HG02852 (cell line): ENCODE measurements around the gene HLA-DMA.

Experiments used
- ATAC-seq: cut with Tn5 transposase; IDR thresholded peaks from one replicate; pipeline ENCODE4 v1.9.1; 2021; ENCODE audit warnings: mild to moderate bottlenecking, moderate library complexity; ENCODE audit not compliant: unreplicated experiment

HLA-DMA gene

DNA sequence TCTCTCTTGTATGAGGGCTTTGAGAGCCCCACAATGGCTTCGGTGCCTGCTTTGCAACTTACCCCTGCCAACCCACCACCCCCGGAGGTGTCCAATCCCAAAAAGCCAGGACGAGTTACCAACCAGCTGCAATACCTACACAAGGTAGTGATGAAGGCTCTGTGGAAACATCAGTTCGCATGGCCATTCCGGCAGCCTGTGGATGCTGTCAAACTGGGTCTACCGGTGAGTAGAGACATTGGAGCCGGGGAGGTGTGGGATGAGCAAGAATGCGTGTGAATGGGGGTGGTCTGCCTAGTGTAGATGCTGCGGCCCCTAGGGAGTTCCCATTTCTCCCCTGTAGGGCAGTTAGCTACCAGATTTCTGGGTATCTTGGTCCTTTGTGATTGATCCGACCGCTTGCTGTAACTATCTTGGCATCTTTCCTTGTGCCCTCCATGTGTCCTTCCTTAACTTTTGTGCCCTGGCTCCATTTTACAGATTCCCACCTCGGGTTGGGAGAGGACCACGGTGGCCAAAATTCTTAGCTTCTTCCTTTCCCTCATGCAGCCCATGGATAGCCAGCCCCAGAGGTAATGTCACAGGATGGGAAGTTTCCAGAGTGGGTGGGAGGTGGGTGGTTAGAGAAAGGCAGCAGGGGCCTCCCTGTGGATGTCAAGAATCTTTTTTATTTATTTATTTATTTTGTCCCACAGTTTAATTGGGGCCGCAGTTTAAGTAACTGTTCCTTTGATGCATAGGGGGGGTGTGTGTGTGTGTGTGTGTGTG lies 21.8 kb upstream of the HLA-DMA start:
- no peak for ATAC-seq

DNA sequence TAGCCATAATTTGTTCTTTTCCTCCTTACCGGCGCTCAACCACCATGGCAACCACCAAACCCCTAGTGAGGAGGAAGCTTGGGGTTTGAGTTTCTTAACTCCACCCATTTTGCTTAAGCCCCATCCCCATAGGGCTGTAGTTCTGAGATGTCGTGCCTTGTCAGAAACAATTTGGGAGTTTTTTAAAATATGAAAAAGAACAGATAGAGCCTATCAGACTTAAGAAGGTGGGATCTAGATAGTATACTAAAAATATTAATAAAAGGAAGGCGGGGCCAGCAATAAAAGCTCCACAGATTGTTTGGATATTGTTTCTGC lies 21.1 kb upstream of the HLA-DMA start:
- no peak for ATAC-seq

DNA sequence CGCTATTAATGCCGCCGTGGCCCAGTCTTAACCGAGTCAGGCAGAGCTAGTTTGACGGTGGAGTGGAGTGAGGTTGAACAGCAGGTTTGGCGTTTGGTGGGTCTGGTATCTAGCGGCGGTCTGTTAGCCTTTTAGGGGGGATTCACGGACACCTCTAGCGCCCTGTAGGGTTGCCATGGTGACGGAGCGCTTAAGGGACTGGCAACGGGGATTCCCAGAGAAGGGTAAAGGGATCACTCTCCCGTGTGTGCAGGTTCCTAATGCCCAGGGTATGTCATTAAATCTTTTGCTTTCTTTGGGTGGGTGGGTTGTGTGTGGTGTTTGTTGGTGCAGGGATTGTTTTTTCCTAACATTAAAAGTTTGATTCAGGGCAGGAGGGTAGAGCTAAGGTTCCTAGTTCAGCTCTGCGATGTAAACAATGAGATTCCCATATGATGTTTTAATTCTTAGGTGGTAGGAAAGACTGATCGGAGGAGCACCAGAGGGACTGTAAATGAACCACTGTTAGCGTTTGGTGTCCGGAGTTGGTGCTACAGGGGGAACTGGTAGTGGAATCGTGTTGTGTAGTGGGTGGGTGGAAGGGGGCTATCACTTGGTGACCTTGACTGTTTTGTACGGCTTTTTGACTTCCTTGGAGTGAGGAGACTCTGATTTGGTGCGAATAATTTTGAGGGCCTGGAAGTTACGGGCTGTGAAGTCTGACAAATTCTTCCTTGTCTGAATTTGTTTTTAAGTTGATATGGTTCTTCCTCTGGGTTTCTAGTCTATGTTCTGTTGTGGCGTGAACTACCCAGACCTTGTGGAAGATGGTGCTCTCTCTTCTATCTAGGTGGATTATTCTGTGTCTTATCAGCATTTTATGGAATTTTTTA lies 20.5 kb upstream of the HLA-DMA start:
- no peak for ATAC-seq

DNA sequence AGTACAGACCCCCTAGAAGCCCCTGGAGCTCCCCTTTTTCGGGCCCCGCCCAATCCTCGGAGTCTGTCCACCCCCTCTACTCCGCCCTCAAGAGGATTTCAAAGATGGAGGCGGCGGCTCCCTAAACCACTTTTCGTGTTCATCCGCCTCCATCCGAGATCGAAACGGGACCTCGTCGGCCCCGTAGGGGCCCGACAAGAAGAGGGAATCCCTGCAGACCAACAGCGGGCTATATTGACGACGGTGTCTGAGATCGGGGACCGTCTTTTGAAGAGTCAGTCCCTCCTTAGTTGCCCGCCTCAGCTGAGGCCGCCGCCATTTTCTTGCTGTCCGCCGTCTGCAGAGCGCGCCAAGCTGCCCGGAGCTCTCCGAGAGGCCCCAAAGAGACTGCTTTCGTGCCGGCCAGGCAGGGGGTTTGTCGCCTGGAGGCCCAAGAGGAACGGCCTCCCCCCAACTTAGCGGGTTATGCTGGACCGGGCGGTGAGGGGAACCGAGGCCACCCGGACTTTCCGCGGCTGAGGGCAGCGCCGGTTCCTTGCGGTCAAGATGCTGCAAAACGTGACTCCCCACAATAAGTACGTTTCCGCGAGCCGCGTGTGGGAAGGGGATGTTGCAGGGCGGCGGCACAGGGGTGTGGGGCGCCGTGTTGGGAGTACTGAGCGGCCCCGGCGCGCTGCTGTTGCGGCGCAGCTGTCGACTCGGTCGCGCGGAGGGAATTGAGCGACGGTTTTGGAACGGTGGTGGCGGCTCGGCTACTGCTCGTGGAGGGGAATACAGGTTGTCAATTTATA lies 19.7 kb upstream of the HLA-DMA start:
- no peak for ATAC-seq

DNA sequence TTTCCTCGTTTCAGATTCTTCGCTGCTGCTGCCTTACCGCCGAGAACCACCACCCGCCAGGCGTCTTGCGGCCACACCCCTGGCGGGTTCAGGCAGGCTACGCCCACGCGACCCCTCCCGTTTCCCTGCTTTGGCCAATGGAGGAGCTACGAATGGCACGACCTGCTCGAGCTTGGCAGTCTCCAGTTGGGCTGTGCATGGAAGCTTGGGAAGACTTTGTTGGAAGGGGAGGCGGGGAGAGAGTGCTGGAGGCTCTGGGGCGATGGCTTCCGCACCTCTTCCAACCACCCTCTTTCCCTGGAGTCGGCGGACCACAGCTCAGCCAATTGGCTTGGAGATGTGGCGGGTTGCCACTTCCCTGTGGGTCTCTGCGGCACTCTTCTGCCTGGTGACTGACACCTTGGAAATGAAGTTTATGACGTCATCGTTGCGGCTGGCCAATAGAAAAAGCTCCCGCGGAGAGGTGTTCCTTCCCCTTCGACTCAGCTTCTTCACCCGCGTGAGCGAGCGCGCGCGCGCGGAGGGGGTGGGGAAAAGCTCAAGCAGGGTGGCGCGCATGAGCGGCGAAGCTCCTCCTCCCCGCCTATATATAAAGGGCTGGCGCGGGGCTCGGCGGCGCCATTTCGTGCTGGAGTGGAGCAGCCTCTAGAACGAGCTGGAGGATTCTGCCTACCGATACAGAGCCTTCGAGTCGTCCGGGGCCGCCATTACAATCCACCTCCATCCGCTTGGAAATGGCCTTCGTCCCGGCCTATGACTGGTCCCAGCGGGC lies 18.9 kb upstream of the HLA-DMA start:
- ATAC-seq = peak; percentile 46

DNA sequence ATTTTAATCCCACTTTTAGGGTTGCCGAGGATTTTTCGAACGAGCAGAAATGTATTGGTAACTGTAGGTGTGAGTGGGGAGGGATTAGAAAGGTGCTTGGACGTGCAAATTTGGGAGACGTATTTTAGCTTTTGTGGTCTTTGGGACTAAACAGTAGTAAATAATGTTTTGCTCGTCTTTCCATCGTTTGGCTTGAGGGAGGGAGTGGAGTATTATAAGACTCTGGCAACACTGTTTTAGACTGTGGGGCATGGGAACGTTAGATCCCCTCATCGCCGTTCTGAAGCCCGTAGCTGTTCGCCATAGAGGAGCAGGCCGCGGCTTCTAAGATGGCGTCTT lies 18.3 kb upstream of the HLA-DMA start:
- no peak for ATAC-seq

DNA sequence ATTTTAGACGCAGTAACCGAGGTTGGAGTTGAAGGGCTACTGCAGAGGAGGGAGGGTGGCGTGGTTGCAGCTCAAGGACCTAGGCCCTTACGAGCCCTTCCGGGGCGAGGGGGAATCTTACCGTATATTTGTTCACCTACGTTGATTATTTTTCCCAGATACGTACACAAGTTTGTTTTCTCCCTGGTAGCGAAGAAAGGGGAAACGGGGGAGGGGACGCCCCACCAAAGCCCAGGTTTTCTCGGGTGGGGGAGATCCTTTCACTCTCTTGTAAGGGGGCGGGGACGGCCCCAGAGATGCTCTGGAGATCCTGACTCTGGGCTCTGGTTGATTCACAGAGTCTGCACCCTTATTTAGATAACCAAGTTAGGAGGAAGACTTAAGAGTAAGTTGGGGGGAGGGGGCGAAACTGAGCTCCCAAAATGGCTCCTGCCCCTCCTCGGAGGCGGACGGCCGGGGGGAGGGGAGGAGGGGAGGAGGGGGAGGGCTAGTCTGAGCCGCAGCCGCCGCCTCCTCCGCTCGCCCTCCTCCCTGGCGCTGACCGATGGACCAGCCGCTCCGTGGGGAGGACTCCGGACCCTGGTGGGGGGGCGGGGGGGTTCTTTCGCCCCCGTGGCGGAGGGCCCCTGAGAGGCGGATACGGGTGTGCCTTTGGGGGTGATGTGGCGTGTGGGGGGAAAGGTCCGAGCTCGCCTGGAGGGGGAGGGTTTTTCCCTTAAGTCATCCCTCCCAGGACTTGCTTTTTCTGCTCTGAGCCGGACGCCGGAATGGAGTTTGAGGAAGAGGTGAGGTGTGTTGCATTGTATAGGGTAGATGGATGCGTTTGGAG lies 17.7 kb upstream of the HLA-DMA start:
- ATAC-seq = no peak

DNA sequence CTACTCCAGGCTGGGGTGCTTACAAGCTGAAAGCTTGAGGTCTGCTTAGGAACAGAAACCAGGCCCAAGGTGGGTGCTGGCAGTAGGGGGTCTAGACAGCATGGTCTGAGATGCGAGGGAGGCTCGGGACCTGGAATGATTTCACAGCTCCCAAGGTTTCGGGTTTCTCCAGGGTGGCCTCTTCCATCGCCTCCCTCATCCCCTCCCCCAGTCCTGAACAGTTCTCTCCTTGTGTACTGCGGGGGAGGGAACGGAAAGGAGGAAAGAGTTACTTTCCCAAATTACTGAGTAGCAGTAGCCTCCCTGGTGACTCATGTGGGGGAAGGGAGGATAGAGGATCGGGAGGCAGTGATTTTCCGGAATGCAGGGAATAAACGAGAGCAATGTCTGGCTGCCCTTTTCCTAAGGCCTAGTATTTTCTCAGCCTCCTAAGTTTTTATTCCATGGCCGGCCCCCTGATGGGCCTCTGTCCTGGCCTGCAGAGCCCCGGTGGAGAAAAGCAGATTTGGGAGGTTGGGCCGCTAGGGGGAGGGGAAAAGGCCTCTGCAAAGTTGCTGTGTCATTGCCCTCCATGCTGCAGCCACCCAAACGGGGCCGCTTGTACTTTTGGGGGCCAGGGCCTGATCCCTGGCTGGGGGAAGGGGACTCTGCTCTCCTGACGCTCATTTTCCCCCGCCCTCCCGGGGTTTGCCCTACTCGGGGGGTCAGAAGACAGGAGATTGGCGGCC lies 17.0 kb upstream of the HLA-DMA start:
- no peak for ATAC-seq

DNA sequence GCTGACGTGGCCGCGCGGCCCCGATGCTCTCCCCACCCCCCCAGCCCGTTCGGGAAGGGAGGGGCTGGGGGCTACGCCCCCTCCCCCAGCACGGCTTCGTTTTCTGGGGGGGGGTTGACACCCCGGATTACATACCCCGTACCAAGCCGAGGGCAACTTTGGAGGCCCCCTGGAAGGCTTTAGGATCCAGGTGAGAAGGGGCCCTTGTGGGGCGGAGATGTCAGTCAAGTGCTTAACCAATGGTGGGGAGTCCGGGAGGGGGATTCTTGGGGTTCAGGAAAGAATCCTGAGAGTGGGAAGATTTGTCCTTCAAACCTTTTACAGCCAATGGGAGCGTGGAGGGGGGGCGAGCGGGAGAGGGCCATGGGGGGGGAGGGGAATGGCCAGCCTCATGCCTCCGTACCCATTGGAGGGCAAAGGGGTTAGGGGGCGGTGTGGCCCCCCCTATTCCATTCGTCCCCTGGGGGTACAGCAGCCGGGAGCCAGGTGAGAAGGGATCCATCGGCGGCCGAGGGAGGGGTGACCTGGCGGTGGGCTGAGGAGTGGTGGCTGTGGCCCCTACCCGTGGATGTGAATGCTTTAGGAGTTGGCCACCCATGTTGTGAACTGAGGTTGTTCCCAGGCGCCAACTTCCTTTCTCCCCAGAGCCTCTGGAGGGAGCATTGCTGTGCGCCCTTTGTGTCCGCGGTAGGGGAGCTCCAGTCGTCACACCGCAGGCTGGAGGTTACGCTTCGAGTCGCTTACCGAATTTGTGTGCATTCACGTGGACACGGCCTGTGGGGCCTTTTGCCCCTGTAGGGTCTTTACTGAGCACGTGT lies 16.2 kb upstream of the HLA-DMA start:
- no peak for ATAC-seq

DNA sequence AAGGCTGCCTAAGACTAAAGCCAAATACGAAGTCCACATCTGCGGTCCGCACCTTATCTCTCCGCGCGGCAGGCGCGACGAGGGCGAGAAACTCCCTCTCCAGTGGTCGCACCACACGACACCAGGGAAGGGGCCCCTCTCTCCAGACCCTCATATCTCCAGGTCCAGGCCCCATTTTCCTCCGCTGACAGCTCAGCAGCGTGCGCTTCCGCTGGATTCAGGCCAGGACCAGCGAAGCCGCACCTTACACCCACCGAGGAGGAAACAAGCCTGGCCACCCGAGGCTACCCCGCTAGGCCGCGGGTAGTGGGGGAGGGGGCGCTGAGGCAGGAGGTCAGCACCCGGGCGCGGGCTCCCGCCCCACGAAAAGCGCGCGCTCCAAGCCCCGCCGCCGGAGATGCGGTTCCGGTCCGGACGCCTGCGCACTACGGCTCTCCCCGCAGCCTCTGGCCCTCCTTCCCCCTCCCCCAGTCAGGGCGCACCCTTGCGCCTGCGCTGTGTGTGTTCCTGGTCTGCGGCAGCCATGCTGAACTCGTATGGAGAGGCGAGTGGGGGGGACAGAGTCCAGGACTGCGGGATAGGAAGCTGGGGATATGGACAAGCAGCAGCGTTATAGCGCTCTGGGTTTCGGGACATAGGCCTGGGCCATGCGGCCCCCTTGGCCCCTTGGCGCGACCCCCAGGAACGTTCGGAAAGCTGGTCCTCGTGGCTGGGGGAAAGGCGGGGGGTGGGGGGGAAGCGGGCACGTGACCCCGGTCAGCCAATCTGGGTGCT lies 15.4 kb upstream of the HLA-DMA start, which contains the start of gene BRD2:
BRD2 (plus strand) TSS at position 502 of the 774 bp plus-strand sequence. CDS start 4,305 bp downstream, outside the sequence.
- ATAC-seq = peak; percentile 28

DNA sequence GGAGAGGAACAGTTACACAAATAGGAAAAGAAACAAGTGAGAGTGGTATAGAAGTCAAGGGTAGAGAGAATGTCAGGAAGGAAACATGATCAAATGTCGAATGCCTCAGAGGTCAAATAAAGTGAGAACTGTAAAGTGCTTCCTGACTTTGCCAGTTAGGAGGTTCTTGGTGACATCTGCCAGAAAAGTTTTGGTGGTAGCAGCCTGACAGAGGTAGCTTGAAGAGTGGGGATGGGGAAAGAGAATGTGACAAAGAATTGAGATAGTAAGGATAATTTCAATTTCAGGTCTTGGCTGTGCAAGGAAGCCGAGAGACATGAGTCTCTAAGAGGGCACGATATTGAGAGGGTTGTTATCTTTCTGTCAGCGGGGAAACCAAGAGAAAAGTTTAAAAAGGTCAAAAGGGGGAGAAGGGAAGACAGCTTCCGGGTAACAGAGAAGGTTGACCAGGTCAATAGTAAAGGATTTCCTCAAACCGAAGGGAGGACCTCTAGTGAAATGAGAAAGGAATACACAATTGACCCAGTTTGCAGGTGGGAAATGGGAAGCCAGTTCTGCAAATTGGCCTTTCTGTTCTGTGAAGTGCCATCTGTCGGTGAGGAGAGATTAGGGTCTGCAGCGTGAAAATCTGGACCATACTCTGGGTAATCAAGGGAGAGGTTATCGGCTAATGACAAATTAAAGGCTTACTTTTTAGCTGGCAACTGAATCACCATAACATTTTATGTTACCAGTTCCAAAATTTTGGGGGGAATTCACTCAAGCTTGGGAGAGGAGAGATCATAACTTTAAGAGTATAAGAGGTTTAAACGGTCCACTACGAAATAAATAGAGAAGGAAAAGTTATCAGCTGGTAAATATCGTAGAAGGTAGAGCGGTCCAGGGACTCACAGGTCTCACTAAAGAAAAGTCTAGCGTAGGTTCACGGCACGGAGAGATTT lies 14.5 kb upstream of the HLA-DMA start:
- no peak for ATAC-seq

DNA sequence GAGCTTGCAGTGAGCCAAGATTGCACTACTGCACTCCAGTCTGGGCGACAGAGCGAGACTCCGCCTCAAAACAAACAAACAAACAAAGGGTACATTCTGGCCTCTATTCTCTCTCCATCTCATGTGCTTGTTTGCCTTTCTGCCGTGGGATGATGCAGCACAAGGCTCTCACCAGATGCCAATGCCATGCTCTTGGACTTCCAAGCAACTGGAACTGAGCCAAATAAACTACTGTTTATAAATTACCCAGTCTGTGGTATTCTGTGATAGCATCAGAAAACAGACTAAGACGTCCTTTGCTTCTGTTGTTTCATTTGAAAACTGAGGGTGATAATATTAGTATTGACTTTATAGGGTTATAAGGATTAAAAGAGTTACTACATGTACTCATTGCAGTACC lies 11.9 kb upstream of the HLA-DMA start:
- ATAC-seq = no peak

DNA sequence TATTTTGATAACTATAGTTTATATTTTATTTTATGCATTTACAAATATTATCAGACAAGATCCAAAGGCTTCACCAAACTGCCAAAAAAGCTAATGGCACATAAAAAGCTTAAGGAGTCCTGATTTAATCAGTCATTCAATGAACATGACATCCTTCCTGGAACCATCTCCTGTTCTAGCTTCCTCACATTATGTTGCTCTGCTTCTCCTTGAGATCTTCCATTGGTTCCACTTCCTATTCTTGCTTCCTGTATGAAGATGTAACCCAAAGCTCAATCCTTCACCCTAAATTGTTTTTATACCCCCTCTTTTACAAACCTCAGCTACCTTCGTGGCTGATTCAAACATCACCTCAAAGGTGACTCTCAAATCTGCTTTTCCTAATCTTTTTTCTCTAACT lies 11.0 kb upstream of the HLA-DMA start:
- no peak for ATAC-seq

DNA sequence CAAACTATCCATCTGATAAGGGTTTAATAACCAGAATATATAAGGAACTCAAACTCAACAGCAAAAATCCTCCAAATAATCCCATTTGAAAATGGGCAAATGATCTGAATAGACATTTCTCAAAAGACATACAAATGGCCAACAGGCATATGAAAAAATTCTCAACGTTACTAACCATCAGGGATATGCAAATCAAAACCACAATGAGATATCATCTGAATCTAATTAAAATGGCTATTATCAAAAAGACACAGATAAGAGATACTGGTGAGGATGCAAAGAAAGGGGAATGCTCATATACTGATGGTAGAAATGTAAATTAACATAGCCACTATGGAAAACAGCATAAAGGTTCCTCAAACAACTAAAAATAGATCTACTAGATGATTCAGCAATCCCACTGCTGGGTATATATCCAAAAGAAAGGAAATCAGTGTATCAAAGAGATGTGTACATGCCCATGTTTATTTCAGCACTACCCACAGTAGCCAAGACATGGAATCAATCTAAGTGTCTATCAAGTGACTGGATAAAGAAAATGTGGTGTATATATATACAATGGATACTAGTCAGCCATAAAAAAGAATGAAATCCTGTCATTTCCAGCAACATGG lies 9.4 kb upstream of the HLA-DMA start:
- ATAC-seq = no peak

DNA sequence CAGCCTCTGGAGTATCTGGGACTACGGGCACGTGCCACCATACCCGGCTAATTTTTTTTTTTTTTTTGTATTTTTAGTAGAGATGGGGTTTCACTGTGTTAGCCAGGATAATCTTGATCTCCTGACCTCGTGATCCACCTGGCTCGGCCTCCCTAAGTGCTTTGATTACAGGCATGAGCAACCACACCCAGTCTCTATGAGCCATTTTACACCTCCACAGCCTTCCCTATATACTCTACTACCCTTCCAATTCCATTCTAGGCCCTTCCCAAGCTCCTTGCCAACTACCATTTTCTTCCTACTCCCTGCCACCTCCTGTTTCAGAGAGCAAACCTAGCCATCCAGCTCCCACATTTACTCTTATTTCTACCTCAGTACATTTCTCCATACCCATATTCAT lies 7.7 kb upstream of the HLA-DMA start:
- no peak for ATAC-seq

DNA sequence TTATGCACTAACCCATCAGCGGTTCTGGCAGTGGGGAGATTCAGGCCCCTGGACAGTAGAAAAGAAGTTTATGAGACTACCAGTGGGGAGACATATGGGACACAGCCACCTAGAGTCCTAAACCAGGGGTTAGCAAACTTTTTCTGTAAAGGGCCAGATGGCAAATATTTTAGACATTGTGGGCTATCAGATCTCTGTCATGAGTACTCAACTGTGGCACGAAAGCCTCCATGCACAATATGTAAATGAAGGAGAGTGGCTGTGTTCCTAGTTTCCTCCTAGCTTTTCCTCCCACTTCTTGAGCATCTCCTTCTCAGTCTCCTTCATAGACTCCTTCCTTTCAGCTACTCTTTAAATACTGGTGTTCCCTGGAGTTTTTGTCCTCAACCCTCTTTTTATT lies 3.3 kb upstream of the HLA-DMA start:
- no peak for ATAC-seq
